ENCODE results near the gene SCMH1. TPM values are rescaled to one million over a fixed set of nuclear protein-coding genes. Genes with fewer than 3 reads are reported as not detected.

The SCMH1 gene
- total RNA-seq, 1 experiment from 2014 or later: 28.0 TPM

GRCh38 chr1:40980453-40981121, 261.5 kb downstream of the SCMH1 start:
- POLR2A ChIA-PET: interaction anchor here (0.7 to 1.5 kb wide), 4 partner anchors 14 to 33 kb away, joined by 3 to 6 read pairs (median 4); no protein-coding TSS in a partner anchor
- CTCF ChIA-PET: interaction anchor here (2.0 kb wide), 1 partner anchor 23 kb away, joined by 5 read pairs; no protein-coding TSS in a partner anchor

DNA sequence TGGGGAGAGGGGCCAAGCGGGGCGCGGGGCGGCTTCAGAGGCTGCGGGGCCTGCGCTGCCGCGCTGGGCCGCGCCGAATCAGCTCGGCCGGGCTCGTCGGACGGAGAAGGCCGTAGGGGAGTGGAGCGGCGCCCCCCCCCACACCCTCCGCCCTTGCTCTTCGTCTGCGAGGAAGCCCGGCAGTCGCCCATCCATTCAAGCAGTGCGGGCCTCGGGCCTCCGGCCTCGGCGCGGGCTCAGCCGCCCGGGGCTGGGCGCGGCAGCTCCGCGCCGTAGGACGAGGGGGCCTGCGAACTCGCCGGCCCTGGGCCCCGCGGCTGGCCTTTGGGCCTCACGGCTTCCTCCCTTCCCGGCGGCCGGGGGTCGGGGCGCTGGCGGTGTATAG, 262.0 kb downstream of the SCMH1 start:
- ChIA-PET RAD21 (ENCODE audit: low non-redundant PET in 1 of 2, low total read pairs in 2 of 2, uncharacterized antibody in 2 of 2, unreplicated experiment in 2 of 2) (no interaction called here), CTCF (interaction anchor here (0.9 to 2.0 kb wide), 2 partner anchors 24 to 29 kb away, joined by 3 to 5 read pairs; no protein-coding TSS in a partner anchor), POLR2A (interaction anchor here (0.7 to 1.5 kb wide), 4 partner anchors 14 to 34 kb away, joined by 3 to 6 read pairs (median 4); no protein-coding TSS in a partner anchor)
- intact Hi-C loops (cut with micrococcal nuclease): no loop called here
- Histone ChIP-seq H3K27me3 (ENCODE audit: insufficient read depth, low read length) (no peaks in the 10 kb centered on the region), H3K9ac (ENCODE audit: low read length) (peak overlapping the region; percentile 97), H3K79me2 (ENCODE audit: insufficient read depth, low read length) (peaks cover 51% of the 10 kb centered on the region), H3K4me2 (ENCODE audit: low read length) (peak overlapping the region; percentile 92), H3K36me3 (ENCODE audit: control insufficient read depth in 1 of 2, insufficient read depth in 2 of 2, low read length in 2 of 2) (peaks cover 15 to 24% of the 10 kb centered on the region in 2 experiments), H3K9me3 (ENCODE audit: control insufficient read depth in 1 of 2, insufficient read depth in 1 of 2, low read depth in 1 of 2, low read length in 2 of 2) (no peaks in the 10 kb centered on the region), H3K27ac (ENCODE audit: low read depth, low read length) (peak overlapping the region; percentile 84), H2AFZ (ENCODE audit: low read depth, low read length, poor library complexity, severe bottlenecking) (no peak overlapping the region), H3K4me1 (ENCODE audit: control insufficient read depth in 1 of 2, insufficient read depth in 2 of 2, low read length in 2 of 2) (peaks cover 7 to 40% of the 10 kb centered on the region in 2 experiments; a peak in 3 of 4 replicates), H3K4me3 (replicated peaks in 1 of 2; ENCODE audit: low read depth in 1 of 2, low read length in 2 of 2) (peak overlapping the region; percentile 74 to 79), H3K9me2 (ENCODE audit: insufficient read depth) (no peaks in the 10 kb centered on the region), H4K20me1 (ENCODE audit: insufficient read depth) (peaks cover 18% of the 10 kb centered on the region; the same call in 1 of the 2 replicates)
- BruUV-seq (replicated peaks): no TSS peak
- ATAC-seq: peak; percentile 18
- TF ChIP-seq SIN3A (IDR thresholded peaks at IDR 0.05; ENCODE audit: low read depth) (no peak), ZFX (IDR thresholded peaks at IDR 0.05) (peak; percentile 94), CBX3 (IDR thresholded peaks at IDR 0.05; ENCODE audit: low read depth) (no peak), POLR2A (IDR thresholded peaks at IDR 0.05; ENCODE audit: borderline replicate concordance, extremely low read depth, insufficient read depth, insufficient read length) (no peak), ZBTB33 (IDR thresholded peaks at IDR 0.05; ENCODE audit: extremely low read depth, insufficient replicate concordance, low read length) (no peak), EZH2phosphoT487 (IDR thresholded peaks at IDR 0.05; ENCODE audit: borderline replicate concordance) (no peak)
- no peak for DNase-seq (ENCODE audit: low read depth, low spot score)

More at GRCh38 chr1:40980453-40981121, 261.5 kb downstream of the SCMH1 start:
- RAD21 ChIA-PET (ENCODE audit: low non-redundant PET in 1 of 2, low total read pairs in 2 of 2, uncharacterized antibody in 2 of 2, unreplicated experiment in 2 of 2): no interaction called here
- H3K4me3 ChIP-seq (replicated peaks in 1 of 2; ENCODE audit: low read depth in 1 of 2, low read length in 2 of 2): peak overlapping the region; percentile 74 to 79
- peaks cover 7 to 36% of the 10 kb centered on the region in 2 experiments; a peak in 3 of 4 replicates for H3K4me1 ChIP-seq (ENCODE audit: control insufficient read depth in 1 of 2, insufficient read depth in 2 of 2, low read length in 2 of 2)
- peak overlapping the region; percentile 84 for H3K27ac ChIP-seq (ENCODE audit: low read depth, low read length)
- DNase-seq (ENCODE audit: low read depth, low spot score): no peak
- peaks cover 57% of the 10 kb centered on the region for H3K79me2 ChIP-seq (ENCODE audit: insufficient read depth, low read length)
- intact Hi-C loops (cut with micrococcal nuclease): no loop called here
- TF ChIP-seq SP1 (IDR thresholded peaks at IDR 0.05; ENCODE audit: low read depth) (no peak), ZNF274 (IDR thresholded peaks at IDR 0.05; ENCODE audit: low read depth, low read length) (no peak), ZFX (IDR thresholded peaks at IDR 0.05) (peak; percentile 72), SIN3A (IDR thresholded peaks at IDR 0.05; ENCODE audit: low read depth) (peak; percentile 38; the same call in 1 of the 2 replicates), TCF7L2 (IDR thresholded peaks at IDR 0.05; ENCODE audit: borderline replicate concordance, extremely low read depth, insufficient read depth, insufficient read length) (peak; percentile 39), JUND (IDR thresholded peaks at IDR 0.05) (0 out of 2 replicates have a peak, but pooled peaks have one; percentile 13)
- H3K9ac ChIP-seq (ENCODE audit: low read length): peak overlapping the region; percentile 97
- BruUV-seq (replicated peaks): no TSS peak
- peaks cover 20 to 29% of the 10 kb centered on the region in 2 experiments for H3K36me3 ChIP-seq (ENCODE audit: control insufficient read depth in 1 of 2, insufficient read depth in 2 of 2, low read length in 2 of 2)
- H2AFZ ChIP-seq (ENCODE audit: low read depth, low read length, poor library complexity, severe bottlenecking): no peak overlapping the region
- H3K9me2 ChIP-seq (ENCODE audit: insufficient read depth): no peaks in the 10 kb centered on the region
- H3K27me3 ChIP-seq (ENCODE audit: insufficient read depth, low read length): no peaks in the 10 kb centered on the region
- ATAC-seq: no peak
- H3K9me3 ChIP-seq (ENCODE audit: control insufficient read depth in 1 of 2, insufficient read depth in 1 of 2, low read depth in 1 of 2, low read length in 2 of 2): no peaks in the 10 kb centered on the region
- peak overlapping the region; percentile 92 for H3K4me2 ChIP-seq (ENCODE audit: low read length)
- H4K20me1 ChIP-seq (ENCODE audit: insufficient read depth): peaks cover 22% of the 10 kb centered on the region; the same call in 1 of the 2 replicates
